A673 (cell line): ENCODE data around the gene MUC16. TPM values are rescaled to one million over a fixed set of nuclear protein-coding genes. Genes with fewer than 3 reads are reported as not detected.

Experiments
- BruUV-seq: library from RNA; stranded (reverse); fragments of 400-500 nt; replicated peaks from 2 replicates; lab custom pipeline; 2021; lab: Mats Ljungman, UMichigan
- CTCF ChIA-PET: fragments of 300-600 bp; sonication (Branson Sonifier 250); formaldehyde crosslinking; loops from one replicate; lab custom pipeline; 2022; ENCODE audit warnings: antibody characterized with exemption; lab: Charles Lee
- POLR2A ChIA-PET: fragments of 300-600 bp; sonication (Branson Sonifier 250); formaldehyde crosslinking; loops from one replicate; lab custom pipeline; 2022; ENCODE audit warnings: antibody characterized with exemption; ENCODE audit not compliant: low non-redundant PET; lab: Charles Lee
- DNase-seq: peaks from one replicate; pipeline ENCODE4 v3.0.0-alpha.2; 2015; ENCODE audit warnings: low spot score
- H3K27ac ChIP-seq: fragments of 200-600 bp; sonication (generic); 2 replicates; pipeline ENCODE4 v1.5.1; 2016; ENCODE audit warnings: mixed run types, low read depth, mild to moderate bottlenecking, mixed read lengths, antibody characterized with exemption, low read length; ENCODE audit not compliant: poor library complexity, severe bottlenecking
- H3K27me3 ChIP-seq: fragments of 200-600 bp; sonication (generic); replicated peaks from 2 replicates; pipeline ENCODE4 v1.6.1; 2017; ENCODE audit warnings: mixed run types, low read depth, mild to moderate bottlenecking, mixed read lengths, antibody characterized with exemption, low read length; ENCODE audit not compliant: insufficient read depth, poor library complexity
- H3K36me3 ChIP-seq: fragments of 200-600 bp; sonication (generic); 2 replicates; pipeline ENCODE4 v1.6.1; 2016; ENCODE audit warnings: mixed run types, mild to moderate bottlenecking, mixed read lengths, antibody characterized with exemption, low read length; ENCODE audit not compliant: insufficient read depth, poor library complexity, severe bottlenecking
- H3K4me1 ChIP-seq: fragments of 200-600 bp; sonication (generic); 2 replicates; pipeline ENCODE4 v1.6.1; 2017; ENCODE audit warnings: mixed run types, mild to moderate bottlenecking, mixed read lengths, antibody characterized with exemption, low read length; ENCODE audit not compliant: insufficient read depth, poor library complexity, severe bottlenecking
- H3K4me3 ChIP-seq: fragments of 200-600 bp; sonication (generic); 2 replicates; pipeline ENCODE4 v1.5.1; 2016; ENCODE audit warnings: low read depth, mixed run types, mild to moderate bottlenecking, mixed read lengths, low read length; ENCODE audit not compliant: poor library complexity, severe bottlenecking
- H3K9me3 ChIP-seq: fragments of 200-600 bp; sonication (generic); 2 replicates; pipeline ENCODE4 v1.6.1; 2016; ENCODE audit warnings: mixed run types, low read depth, mild to moderate bottlenecking, mixed read lengths, antibody characterized with exemption, low read length; ENCODE audit not compliant: poor library complexity, severe bottlenecking
- EZH2 ChIP-seq: fragments of 200-600 bp; sonication (generic); IDR thresholded peaks from 2 replicates; pipeline ENCODE4 v1.6.1; 2017; ENCODE audit warnings: borderline replicate concordance, low read depth, mild to moderate bottlenecking, mixed read lengths, antibody characterized with exemption, low read length; ENCODE audit not compliant: poor library complexity, severe bottlenecking
- intact Hi-C: fragments of 100-400 bp; cut with micrococcal nuclease; formaldehyde crosslinking; loops from one replicate; pipeline ENCODE4 v1.10.0; 2022; ENCODE audit not compliant: unreplicated experiment
- total RNA-seq: library from RNA; stranded (reverse); gene quantifications from 2 replicates; pipeline ENCODE4 v1.2.3, GENCODE V29; 2021
- TF ChIP-seq, protein P1 (sequence below): fragments of 300-800, 200-600 bp; sonication (generic); conservative IDR thresholded peaks from 2 replicates; pipeline ENCODE4 v1.5.1; 2017; ENCODE audit warnings: low read depth, mild to moderate bottlenecking, antibody characterized with exemption, low read length, moderate library complexity, mixed read lengths

MUC16 gene
- total RNA-seq, 1 experiment from 2014 or later: not detected

DNA sequence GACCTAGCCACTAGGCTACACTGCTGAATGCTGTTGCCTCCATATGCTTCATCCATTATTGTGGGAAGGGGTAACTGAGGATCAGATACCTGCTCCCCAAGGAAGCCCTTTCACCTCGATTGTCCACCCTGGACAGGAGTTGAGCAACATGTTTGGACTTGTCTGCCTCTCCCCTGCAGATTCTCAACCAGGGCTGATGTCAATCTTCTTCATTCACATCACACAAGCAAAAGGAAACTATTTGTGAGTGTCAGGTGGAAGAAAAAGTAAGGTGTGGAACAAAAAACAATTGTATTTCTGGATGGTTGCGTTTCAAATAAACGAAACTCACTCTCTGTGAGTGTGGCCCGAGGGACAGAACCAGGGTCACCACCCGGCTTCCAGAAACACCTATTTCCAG, 29.5 kb upstream of the MUC16 start:
- ChIA-PET CTCF (no interaction called here), POLR2A (no interaction called here)
- Histone ChIP-seq H3K9me3 (no peaks in the 10 kb centered on the region), H3K27me3 (peaks cover 22% of the 10 kb centered on the region), H3K4me3 (no peak overlapping the region), H3K36me3 (no peaks in the 10 kb centered on the region), H3K4me1 (no peaks in the 10 kb centered on the region), H3K27ac (no peak overlapping the region)
- intact Hi-C loops: no loop called here
- no TSS peak for BruUV-seq
- TF ChIP-seq, protein P1, sequence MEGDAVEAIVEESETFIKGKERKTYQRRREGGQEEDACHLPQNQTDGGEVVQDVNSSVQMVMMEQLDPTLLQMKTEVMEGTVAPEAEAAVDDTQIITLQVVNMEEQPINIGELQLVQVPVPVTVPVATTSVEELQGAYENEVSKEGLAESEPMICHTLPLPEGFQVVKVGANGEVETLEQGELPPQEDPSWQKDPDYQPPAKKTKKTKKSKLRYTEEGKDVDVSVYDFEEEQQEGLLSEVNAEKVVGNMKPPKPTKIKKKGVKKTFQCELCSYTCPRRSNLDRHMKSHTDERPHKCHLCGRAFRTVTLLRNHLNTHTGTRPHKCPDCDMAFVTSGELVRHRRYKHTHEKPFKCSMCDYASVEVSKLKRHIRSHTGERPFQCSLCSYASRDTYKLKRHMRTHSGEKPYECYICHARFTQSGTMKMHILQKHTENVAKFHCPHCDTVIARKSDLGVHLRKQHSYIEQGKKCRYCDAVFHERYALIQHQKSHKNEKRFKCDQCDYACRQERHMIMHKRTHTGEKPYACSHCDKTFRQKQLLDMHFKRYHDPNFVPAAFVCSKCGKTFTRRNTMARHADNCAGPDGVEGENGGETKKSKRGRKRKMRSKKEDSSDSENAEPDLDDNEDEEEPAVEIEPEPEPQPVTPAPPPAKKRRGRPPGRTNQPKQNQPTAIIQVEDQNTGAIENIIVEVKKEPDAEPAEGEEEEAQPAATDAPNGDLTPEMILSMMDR: no peak
- no peak for TF ChIP-seq EZH2
- DNase-seq: no peak

DNA sequence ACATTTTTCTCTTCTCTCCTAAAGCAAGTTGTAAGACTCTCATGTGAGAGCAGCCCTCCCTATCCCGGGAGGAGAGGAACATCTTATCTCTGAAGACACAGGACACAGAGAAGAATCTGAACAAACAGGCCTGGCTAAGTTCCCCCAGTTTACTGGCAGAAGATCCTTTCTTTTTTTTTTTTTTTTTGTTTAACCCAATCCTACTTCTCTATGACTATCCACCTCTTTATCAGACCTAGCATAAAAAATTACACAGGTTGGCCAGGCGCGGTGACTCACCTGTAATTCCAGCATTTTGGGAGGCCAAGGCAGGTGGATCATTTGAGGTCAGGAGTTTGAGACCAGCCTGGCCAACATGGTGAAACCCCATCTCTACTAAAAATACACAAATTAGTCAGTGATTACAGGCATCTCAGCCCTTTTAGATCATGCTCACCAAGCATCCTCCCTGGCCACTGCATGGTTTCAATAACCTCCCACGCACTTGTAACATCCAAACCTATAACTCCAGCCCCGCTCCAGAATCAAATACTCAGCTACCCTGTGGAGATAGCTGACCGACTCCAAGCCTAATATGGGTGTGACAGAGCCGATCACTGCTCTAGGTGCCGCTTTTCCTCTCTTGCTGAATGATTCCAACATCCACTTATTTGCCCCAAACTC, 27.3 kb upstream of the MUC16 start:
- ChIA-PET CTCF (no interaction called here), POLR2A (no interaction called here)
- Histone ChIP-seq H3K27ac (no peak overlapping the region), H3K4me3 (no peak overlapping the region), H3K4me1 (no peaks in the 10 kb centered on the region), H3K27me3 (peaks cover 22% of the 10 kb centered on the region), H3K36me3 (no peaks in the 10 kb centered on the region), H3K9me3 (no peaks in the 10 kb centered on the region)
- no TSS peak for BruUV-seq
- TF ChIP-seq EZH2: no peak
- TF ChIP-seq, protein P1: no peak
- intact Hi-C loops: no loop called here
- no peak for DNase-seq

DNA sequence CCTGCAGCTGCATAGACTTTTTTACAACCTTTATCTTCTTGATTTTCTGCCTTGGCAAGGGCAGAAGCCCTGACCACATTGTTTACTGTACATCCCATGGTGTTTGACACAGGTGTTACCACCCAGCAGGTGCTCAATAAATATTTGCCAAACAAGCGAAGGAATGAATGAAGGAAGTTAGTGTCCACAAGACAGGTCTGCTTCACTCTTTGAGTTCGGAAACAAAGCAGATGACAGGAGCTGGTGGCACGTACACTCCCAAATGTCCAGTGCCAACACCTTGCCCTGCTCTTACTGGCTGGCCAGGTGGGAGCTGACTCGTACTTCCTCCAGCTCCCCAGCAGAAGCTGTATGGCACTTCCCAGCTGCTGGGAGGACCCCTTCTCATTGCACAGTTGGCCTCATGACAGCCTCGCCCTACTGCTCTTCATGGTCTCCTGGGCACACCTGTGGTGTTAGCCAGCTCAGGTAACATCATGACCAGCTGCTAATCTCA, 22.0 kb upstream of the MUC16 start:
- no TSS peak for BruUV-seq
- CTCF ChIA-PET: no interaction called here
- H3K4me3 ChIP-seq: no peak overlapping the region
- H3K4me1 ChIP-seq: no peaks in the 10 kb centered on the region
- H3K27me3 ChIP-seq: peaks cover 13% of the 10 kb centered on the region
- intact Hi-C loops: no loop called here
- TF ChIP-seq EZH2: no peak
- TF ChIP-seq, protein P1: no peak
- no peaks in the 10 kb centered on the region for H3K9me3 ChIP-seq
- no peaks in the 10 kb centered on the region for H3K36me3 ChIP-seq
- POLR2A ChIA-PET: no interaction called here
- no peak for DNase-seq
- no peak overlapping the region for H3K27ac ChIP-seq
